ENCODE data around the gene ITPKC.
"Not testable (repeated sequence)": the region's sequence is repeated elsewhere in the genome, so short reads cannot be mapped to it uniquely, and the experiment has no call there.

Gene ITPKC

GRCh38 chr19:40780582-40780981 lies 63.7 kb downstream of the ITPKC start:
- H3K4me3 ChIP-seq (ENCODE audit: low read depth, low read length), result no peak overlapping the region
- no peak for DNase-seq (ENCODE audit: low read depth)

DNA sequence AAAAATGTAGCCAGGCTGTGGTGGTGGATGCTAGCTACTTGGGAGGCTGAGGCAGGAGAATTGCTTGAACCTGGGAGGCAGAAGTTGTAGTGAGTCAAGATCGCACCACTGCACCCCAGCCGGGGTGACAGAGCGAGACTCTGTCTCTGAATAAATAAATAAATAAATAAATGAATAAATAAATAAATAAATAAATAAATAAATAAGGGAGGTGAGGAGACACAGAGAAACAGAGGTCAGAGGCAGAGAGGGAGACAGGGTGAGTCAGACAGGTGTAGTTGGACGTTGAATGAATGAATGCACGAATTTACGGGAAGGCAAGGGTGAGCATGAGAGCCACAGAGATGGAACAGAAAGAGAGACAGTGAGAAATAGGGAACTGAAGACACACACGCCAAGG lies 64.2 kb downstream of the ITPKC start:
- DNase-seq (ENCODE audit: low read depth), result no peak
- no peak overlapping the region for H3K4me3 ChIP-seq (ENCODE audit: low read depth, low read length)

DNA sequence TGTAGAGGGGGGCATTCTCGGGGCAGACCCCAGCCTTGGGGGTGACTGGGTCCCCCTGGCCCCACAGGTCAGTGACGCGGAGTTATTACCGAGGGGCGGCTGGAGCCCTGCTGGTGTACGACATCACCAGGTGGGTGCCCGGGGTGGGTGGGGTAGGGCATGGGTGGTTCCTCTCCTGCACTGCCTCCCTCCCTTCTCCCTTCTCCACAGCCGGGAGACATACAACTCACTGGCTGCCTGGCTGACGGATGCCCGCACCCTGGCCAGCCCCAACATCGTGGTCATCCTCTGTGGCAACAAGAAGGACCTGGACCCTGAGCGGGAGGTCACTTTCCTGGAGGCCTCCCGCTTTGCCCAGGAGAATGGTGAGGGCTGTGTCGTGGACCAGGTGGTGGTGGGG lies 66.8 kb downstream of the ITPKC start:
- H3K4me3 ChIP-seq (ENCODE audit: low read depth, low read length), result no peak overlapping the region
- no peak for DNase-seq (ENCODE audit: low read depth)

- H3K4me3 ChIP-seq (ENCODE audit: low read depth, low read length); DNase-seq (ENCODE audit: low read depth): not testable (repeated sequence)
Measured at GRCh38 chr19:40784146-40784545, 67.2 kb downstream of the ITPKC start.

DNA sequence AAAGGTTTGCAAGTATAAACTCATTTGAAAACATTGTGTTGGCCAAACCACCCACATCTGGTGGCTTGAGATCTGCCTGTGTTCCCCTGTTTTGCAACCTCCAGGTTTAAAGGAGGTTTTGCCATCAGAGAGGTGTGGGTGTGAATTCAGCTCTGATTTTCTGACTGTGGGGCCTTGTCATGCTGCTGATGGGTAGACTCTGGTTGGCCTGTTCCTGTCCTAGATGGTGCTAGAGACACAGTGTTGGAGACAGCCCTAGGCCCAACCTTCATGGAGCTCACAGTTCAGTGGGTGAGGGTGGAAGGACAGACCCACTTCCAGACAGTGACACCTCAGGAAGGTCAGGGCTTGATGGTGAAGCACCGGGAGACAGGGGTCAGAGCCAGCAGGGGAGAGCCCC lies 68.6 kb downstream of the ITPKC start:
- H3K4me3 ChIP-seq (ENCODE audit: low read depth, low read length), result no peak overlapping the region
- DNase-seq (ENCODE audit: low read depth), result no peak

DNA sequence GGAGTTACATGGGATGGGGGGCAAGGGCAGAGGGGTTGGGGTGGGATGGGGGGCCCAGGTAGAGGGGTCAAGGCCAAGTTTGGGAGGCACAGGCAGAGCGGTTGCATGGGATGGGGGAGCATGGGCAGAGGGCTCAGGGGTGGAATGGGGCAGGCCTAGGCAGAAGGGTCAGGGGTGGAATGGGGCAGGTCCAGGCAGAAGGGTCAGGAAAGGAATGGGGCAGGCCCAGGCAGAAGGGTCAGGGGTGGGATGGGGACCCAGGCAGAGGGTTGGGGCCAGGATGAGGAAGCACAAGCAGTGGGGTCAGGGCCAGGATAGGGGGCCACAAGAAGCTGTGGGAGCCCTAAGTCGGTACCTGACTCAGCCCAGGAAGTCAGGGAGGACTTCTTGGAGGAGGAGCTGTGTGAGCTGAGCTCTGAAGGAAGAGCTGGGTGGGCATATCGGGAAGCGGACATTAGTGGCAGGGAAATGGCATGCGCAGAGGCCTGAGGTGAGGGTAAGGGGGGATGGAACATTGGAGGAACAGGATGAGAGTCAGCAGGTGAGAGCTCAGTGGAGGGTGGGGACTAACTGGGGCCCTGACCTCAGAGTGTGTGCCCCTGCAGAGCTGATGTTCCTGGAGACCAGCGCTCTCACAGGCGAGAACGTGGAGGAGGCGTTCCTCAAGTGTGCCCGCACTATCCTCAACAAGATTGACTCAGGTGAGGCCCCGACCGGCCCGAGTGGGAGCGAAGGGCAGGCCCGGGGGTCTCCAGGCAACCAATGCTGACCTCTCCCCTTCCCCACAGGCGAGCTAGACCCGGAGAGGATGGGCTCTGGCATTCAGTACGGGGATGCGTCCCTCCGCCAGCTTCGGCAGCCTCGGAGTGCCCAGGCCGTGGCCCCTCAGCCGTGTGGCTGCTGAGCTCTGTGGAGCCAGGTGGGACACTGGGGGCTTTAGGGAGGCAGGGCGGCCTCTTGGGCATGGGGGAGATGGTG lies 69.4 kb downstream of the ITPKC start:
- DNase-seq (ENCODE audit: low read depth), result no peak
- no peak overlapping the region for H3K4me3 ChIP-seq (ENCODE audit: low read depth, low read length)
